Body of pancreas (tissue), 4 donors: ENCODE measurements around the gene ITPK1.

ENCODE experiments used
- CTCF ChIP-seq, 7 experiments: fragments of 450-650 bp in 4 of 7; fragments of 200-600 bp in 3 of 7; sonication (generic) in 3 of 7; IDR thresholded peaks; one replicate each; pipeline ENCODE4 v1.5.1; 2016 to 2019; ENCODE audit warnings: antibody characterized with exemption in 7 of 7
- POLR2A ChIP-seq, 3 donors: fragments of 450-650 bp; IDR thresholded peaks; one replicate each; pipeline ENCODE4 v1.6.1; 2016; ENCODE audit warnings: antibody characterized with exemption in 3 of 3, mild to moderate bottlenecking in 2 of 3

GRCh38 chr14:92962031-92962830 lies 153.5 kb downstream of the ITPK1 start:
- TF ChIP-seq CTCF (IDR thresholded peaks at IDR 0.05) (no peak), POLR2A (IDR thresholded peaks at IDR 0.05) (no peak)
